ENCODE results near the gene TBX10.
"Not testable (repeated sequence)": the region's sequence is repeated elsewhere in the genome, so short reads cannot be mapped to it uniquely, and the experiment has no call there.

TBX10 gene

GRCh38 chr11:67663532-67664212 lies 24.1 kb upstream of the TBX10 start:
- DNase-seq = no peak

GRCh38 chr11:67662835-67663531 lies 23.4 kb upstream of the TBX10 start:
- no peak for DNase-seq

GRCh38 chr11:67662142-67662834 lies 22.7 kb upstream of the TBX10 start:
- DNase-seq = no peak

GRCh38 chr11:67660752-67661151 lies 21.2 kb upstream of the TBX10 start:
- DNase-seq = not testable (repeated sequence)

GRCh38 chr11:67659651-67660165 lies 20.1 kb upstream of the TBX10 start:
- not testable (repeated sequence) for DNase-seq

- no peak for DNase-seq
Observed at GRCh38 chr11:67657300-67657699, 17.7 kb upstream of the TBX10 start.

- no peak for DNase-seq
Observed at GRCh38 chr11:67656278-67656922, 16.8 kb upstream of the TBX10 start.

- DNase-seq = no peak
Observed at GRCh38 chr11:67654225-67654624, 14.7 kb upstream of the TBX10 start.

- DNase-seq = no peak
Observed at GRCh38 chr11:67652965-67653845, 13.6 kb upstream of the TBX10 start.

GRCh38 chr11:67651976-67652781 lies 12.6 kb upstream of the TBX10 start:
- no peak for DNase-seq

GRCh38 chr11:67649634-67650510 lies 10.3 kb upstream of the TBX10 start:
- DNase-seq = no peak

- no peak for DNase-seq
Observed at GRCh38 chr11:67648796-67649613, 9.4 kb upstream of the TBX10 start.

GRCh38 chr11:67648140-67648795 lies 8.7 kb upstream of the TBX10 start:
- DNase-seq = no peak

- DNase-seq = no peak
Observed at GRCh38 chr11:67647471-67647870, 7.9 kb upstream of the TBX10 start.

GRCh38 chr11:67646535-67647336 lies 7.2 kb upstream of the TBX10 start:
- no peak for DNase-seq

- DNase-seq = no peak
Observed at GRCh38 chr11:67645521-67646461, 6.2 kb upstream of the TBX10 start.
